ENCODE measurements around the gene P3H1.

- TF ChIP-seq CTCF (IDR thresholded peaks at IDR 0.05) (no peak), RCOR1 (IDR thresholded peaks at IDR 0.05; ENCODE audit: low read length) (no peak), USF2 (IDR thresholded peaks at IDR 0.05; ENCODE audit: borderline replicate concordance, low read depth, low read length) (no peak), SIN3A (IDR thresholded peaks at IDR 0.05; ENCODE audit: borderline replicate concordance, low read depth, low read length) (no peak), EZH2phosphoT487 (IDR thresholded peaks at IDR 0.05; ENCODE audit: borderline replicate concordance, low read depth) (no peak), EP300 (IDR thresholded peaks at IDR 0.05; ENCODE audit: borderline replicate concordance in 1 of 2, low read depth in 1 of 2, low read length in 1 of 2) (no peak), PBX3 (IDR thresholded peaks at IDR 0.05) (no peak), GABPA (IDR thresholded peaks at IDR 0.05; ENCODE audit: low read depth) (no peak), REST (IDR thresholded peaks at IDR 0.05; ENCODE audit: low read depth, low read length) (no peak), TCF12 (IDR thresholded peaks at IDR 0.05) (no peak)
Observed at GRCh38 chr1:42735477-42736105, 31.2 kb downstream of the P3H1 start.

All from SK-N-SH (cell line).